GM21447 (cell line): ENCODE results near the gene RIPOR3.
"Not testable (repeated sequence)": the region's sequence is repeated elsewhere in the genome, so short reads cannot be mapped to it uniquely, and the experiment has no call there.

Experiments used
- ATAC-seq: cut with Tn5 transposase; IDR thresholded peaks from one replicate; pipeline ENCODE4 v1.9.1; 2021; ENCODE audit not compliant: unreplicated experiment

Gene RIPOR3

GRCh38 chr20:50724851-50725723 is 33.7 kb upstream of the RIPOR3 start:
- ATAC-seq, result no peak

- no peak for ATAC-seq
These were observed 32.9 kb upstream of the RIPOR3 start for GRCh38 chr20:50724112-50724725.

- no peak for ATAC-seq
These were observed 32.3 kb upstream of the RIPOR3 start for GRCh38 chr20:50723672-50724071.

GRCh38 chr20:50722424-50723155 is 31.2 kb upstream of the RIPOR3 start:
- ATAC-seq, result no peak

- ATAC-seq, result no peak
These were observed 30.5 kb upstream of the RIPOR3 start for GRCh38 chr20:50721881-50722281.

- ATAC-seq, result no peak
These were observed 29.2 kb upstream of the RIPOR3 start for GRCh38 chr20:50720582-50720981.

- ATAC-seq, result no peak
These were observed 28.7 kb upstream of the RIPOR3 start for GRCh38 chr20:50720026-50720425.

GRCh38 chr20:50719328-50719727 is 28.0 kb upstream of the RIPOR3 start:
- ATAC-seq, result no peak

GRCh38 chr20:50717974-50718761 is 26.8 kb upstream of the RIPOR3 start:
- no peak for ATAC-seq

- no peak for ATAC-seq
These were observed 26.0 kb upstream of the RIPOR3 start for GRCh38 chr20:50717312-50717711.

- no peak for ATAC-seq
These were observed 25.2 kb upstream of the RIPOR3 start for GRCh38 chr20:50716518-50716917.

- no peak for ATAC-seq
These were observed 24.4 kb upstream of the RIPOR3 start for GRCh38 chr20:50715694-50716093.

- ATAC-seq, result not testable (repeated sequence)
These were observed 23.1 kb upstream of the RIPOR3 start for GRCh38 chr20:50714426-50714825.

- no peak for ATAC-seq
These were observed 22.3 kb upstream of the RIPOR3 start for GRCh38 chr20:50713657-50714101.

GRCh38 chr20:50712771-50713656 is 21.7 kb upstream of the RIPOR3 start:
- ATAC-seq, result no peak

- ATAC-seq, result no peak
These were observed 19.9 kb upstream of the RIPOR3 start for GRCh38 chr20:50711113-50711825.

- no peak for ATAC-seq
These were observed 19.2 kb upstream of the RIPOR3 start for GRCh38 chr20:50710492-50711063.

- ATAC-seq, result no peak
These were observed 18.3 kb upstream of the RIPOR3 start for GRCh38 chr20:50709636-50709973.
